GM23248 (cell line): ENCODE results near the gene PHLPP2.

Experiments used
- EZH2 ChIP-seq: fragments of 200-600 bp; sonication (generic); IDR thresholded peaks from 2 replicates; pipeline ENCODE4 v1.6.1; 2018; ENCODE audit warnings: antibody characterized with exemption, mild to moderate bottlenecking; ENCODE audit not compliant: insufficient read depth, poor library complexity, severe bottlenecking
- EZH2phosphoT487 ChIP-seq: fragments of 200-600 bp; sonication (generic); IDR thresholded peaks from 2 replicates; pipeline ENCODE4 v1.6.1; 2018; ENCODE audit warnings: antibody characterized with exemption, moderate library complexity, mild to moderate bottlenecking, low read depth; ENCODE audit not compliant: insufficient read depth

- TF ChIP-seq EZH2phosphoT487 (no peak), EZH2 (no peak)
Measured at GRCh38 chr16:71693164-71693563, 31.3 kb downstream of the PHLPP2 start.
